ENCODE measurements around the gene REN.

Gene REN

DNA sequence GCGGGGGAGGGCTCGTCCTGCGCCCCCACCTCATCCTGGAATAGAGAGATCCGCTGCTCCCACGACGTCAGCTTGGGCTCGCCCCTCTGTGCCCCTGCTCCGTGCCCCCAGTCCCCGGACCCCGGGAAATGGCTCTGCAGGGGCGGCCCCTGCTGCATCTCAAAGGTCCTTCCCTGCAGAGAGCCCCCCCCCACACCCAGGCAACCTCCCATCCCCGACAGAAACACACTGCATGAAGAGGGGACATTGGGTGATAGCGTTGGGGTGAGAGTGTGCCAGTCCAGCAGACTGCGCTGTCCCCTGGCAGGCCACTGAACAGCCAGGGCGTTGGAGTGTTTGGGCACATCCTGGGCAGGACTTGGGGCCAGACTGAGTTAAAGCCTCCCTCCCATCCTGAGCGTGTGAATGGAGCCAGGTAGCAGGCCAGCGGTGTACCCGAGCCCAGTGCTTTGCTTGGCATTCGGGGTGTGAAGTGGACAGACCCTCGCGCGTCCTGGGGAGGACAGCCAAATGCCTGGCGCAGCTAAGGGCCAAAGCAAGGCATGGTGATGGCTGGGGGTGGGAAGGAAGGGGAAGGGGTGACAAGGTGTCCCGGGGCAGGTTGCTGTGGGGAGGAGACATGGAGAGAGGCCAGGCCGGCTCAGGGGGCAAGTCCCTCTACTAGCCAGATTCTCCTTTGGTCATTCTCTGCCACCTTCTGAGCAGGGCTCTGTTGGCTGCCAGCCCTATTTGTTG is 13.7 kb downstream of the REN start:
- DNase-seq, result no peak

- peak; percentile 49 to 53 for DNase-seq
These were observed 14.4 kb downstream of the REN start, which contains the start of gene ETNK2 for GRCh38 chr1:204151552-204152309. TSS of gene ETNK2 (minus strand) at chr1:204152044. CDS start at chr1:204151852, 192 bp downstream.

DNA sequence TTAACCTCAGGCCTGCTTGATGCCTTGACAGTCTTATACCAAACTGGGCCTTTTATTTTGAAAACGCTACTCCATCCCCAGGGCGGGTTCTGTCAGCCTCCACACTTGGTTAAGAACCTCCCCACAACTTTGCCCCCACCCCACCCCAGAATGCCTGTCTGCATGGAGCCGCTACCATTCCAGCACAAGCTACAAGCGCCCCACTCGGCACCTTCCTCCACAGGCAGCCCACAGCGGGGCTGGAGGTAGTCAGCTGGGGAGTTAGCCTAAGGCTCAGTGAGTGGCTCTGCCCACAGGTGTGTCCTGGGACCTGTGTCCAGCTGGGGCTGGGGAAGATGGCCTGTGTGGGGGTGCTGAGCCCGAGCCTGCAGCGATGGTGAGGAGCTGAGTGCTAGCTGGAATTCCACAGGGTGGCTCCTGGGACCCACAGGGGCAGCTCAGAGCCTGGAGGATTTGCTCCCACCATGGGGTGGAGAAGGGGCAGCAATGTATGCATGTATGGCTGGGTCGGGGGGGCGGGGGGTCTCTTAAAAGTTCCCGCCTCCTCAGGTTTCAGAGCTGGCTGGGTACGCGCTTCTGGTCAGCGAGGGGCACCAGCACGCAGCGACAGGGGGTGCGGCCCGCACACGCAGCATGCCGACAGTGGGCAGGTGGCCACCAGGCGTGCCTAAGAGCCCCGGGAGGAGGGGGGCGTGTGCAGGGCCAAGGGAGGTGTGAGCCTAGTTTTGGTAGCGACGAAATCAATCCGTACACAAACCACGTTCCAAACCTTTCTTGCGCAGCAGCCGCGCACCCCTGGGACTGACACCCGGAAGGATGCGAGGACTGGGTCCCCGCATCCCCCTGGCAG is 15.2 kb downstream of the REN start:
- no peak for DNase-seq

DNA sequence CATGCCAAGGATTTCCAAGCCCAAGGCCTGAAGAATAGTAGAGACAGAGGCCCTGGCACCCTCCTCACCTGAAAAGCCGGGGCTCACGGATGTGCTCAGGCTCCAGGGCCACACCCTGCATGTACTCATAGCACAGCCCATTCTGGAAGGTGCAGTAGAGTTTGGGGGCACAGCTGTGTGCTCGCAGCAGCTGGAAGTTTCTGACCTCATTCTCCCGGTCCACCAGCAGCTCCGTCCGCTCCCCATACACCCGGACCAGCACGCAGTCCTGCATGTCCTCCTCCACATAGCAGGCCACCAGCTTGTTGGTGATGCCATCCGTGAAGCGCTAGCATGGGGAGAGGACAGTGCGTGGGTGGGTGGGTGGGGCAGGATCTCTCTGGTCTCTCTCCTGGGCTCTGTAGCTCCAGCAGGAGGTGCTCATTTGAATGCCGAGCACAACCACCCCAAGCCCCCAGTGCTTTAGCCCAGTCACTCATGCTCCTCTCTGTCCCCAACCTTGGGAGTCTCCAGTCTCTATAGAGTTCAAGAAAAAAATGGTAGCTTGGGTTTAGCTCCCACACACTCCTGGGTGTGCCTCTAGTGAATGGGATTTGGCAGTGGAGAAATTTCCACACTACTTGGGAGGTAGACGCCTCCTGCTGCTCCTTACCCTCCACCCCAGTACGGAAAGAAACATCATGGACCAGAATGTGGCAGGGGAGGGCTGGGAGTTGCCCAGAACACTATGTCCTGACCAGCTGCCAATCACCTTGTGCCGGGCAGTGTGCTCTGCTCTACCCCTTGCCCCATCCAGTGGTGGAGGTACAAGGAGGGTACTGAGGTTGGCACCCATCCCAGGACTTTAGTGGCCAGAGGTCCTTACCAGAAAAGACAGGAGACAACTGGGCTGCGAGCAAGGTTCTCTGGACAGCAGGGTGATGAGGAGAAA is 16.2 kb downstream of the REN start:
- no peak for DNase-seq

GRCh38 chr1:204149107-204149506 is 17.0 kb downstream of the REN start:
- no peak for DNase-seq

- DNase-seq, result no peak
These were observed 18.4 kb downstream of the REN start for GRCh38 chr1:204147406-204148383.

DNA sequence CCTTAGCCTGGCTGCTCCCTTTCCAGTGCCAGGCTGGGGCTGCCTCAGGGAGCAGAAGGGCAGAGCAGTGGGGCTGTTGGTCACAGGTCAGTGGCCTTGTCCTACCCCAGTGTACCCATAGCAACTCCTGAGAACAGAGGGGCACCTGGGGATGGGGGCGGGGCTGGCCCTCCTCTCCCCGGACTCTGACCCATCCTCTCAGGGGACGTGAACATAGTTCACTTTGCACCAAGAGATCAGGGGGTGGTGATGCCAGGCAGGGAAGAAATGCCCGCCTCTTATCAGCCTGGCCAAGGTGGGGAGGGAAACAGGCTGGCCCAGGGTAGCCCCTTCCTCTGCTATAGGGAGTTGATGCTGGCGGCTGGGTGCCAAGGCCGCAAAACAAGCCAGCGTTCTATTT is 19.2 kb downstream of the REN start:
- DNase-seq, result no peak

- DNase-seq, result no peak
These were observed 19.8 kb downstream of the REN start for GRCh38 chr1:204146309-204146708.

DNA sequence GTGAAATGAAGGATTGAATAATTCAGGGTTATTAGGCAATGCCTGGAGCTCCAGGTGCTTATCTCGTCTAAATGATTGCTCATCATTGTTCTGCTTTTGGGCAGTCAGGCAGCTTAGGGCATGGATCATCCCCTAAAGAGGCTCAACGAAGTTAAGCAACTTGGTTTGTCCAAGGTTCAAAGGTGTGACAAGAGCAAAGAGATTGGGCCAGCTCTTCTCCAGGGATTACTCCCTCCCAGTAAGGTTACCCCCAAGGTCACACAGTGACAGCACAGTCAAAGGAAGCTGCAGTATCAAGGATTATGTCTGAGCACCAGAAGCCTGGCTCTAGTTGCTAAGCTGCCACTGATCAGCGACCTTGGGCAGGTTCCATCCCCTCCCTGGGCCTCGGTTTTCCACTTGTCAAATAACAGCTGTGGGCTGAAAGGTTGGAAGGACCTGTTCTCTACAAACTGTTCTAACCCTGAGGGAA is 21.1 kb downstream of the REN start:
- no peak for DNase-seq

DNA sequence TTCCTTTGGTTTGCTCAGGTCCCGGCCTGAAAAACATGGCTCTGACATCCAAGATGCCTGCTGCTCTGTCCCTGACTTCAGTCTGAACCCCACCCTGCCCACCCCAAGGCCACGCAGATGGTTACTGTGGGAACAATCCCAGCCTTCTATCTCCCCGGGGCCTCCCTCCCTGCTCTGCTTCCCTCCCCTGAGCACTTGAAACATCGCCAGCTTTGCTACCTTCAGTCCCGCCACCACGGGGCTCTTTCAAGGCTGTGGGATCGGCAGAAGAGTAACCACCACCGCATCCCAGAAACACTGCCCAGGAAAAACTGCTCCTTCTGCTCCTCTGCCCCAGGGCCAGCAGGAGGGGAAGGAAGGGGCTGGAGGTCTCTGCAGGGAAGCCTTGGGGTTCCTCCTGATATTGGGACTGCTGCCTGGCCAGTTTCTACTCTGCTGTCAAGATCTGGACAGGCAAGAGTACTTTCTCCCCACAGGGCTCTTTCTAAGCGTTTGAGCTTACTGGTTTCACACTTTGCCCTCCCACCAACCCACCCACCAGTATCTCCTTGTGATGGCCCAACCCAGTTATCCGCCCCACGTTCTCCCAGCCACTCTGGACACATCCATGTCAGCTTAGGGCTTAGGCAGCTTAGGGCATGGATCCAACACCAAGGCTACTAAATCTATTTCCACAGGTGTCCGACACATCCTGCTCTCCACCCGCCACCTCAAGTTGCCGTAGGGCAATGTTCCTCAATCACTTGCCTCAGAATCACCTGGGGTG is 22.7 kb downstream of the REN start:
- DNase-seq, result no peak

GRCh38 chr1:204142032-204142974 is 23.8 kb downstream of the REN start:
- no peak for DNase-seq

DNA sequence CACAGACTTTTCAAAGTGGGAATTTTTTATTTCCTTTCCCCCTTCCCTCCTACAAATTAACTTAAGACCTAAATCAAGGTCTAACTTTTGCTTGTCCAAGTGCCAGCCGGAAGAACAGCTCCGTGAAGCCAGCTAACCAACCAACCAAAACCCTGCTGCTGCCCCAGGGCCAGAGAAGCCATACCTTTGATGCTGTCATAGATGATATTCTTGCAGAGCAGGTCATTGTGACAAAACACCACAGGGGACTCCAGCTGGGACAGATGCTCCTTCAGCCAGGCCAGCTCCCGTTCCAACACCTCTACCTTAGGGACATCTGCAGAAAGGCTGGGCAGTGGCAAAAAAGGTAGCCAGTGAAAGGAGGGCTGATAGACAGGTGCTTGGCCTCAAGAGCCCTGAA is 25.0 kb downstream of the REN start:
- DNase-seq, result no peak

DNA sequence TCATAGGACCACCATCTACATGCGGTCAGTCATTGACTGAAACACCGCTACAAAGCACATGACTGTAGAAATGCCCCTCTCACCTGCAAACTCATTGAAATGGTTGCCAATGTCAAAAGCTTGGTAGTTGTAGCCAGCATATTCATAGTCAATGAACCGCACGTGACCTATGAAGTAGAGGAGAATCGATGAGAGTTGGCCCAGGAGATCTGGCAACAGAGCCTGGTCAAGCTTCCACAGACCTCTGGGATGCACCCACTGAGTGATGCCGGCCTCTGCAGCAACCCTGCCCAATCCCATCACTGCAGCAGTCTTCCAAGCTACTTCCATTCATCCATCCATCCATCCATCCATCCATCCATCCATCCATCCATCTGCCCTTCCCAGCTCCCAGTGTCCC is 26.2 kb downstream of the REN start:
- DNase-seq, result no peak

DNA sequence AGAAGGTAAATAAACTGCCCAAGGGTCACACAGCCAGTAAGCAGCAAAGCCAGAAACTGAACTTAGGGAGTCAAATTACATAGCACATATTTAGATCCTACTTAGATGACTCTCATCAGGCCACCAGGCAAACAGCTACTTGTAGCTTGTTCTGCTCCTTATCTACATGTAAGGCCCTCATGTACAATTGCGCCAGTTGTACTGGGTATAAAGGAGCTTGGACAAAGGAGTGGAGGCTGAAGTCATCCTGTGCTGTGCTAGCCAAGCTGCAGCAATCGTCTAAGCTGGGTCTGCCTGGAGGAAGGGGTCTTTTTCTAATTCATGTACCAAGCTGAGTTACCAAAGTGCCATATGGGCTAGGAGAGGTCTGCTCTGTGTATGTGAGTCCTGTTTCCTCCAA is 27.0 kb downstream of the REN start:
- DNase-seq, result no peak

DNA sequence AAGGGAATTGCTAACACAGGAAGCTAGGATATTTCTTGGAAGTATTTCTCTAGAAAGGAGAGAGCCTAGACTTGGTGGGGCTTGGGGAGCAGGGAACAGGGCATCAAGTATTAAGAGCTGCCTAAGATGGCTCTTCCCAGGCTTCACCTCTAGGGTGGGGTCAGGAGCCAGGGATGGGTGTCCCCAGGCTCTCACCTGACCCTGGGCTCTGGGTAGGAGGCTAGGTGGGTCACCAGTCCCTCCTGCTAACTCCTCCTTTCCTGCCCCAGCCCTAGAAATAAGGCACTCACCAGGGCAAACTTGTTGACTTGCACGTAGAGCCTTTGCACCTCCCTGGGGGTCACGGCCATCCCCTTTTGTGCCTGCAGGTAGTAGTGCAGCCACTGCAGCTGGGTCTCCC is 29.3 kb downstream of the REN start:
- DNase-seq, result no peak

DNA sequence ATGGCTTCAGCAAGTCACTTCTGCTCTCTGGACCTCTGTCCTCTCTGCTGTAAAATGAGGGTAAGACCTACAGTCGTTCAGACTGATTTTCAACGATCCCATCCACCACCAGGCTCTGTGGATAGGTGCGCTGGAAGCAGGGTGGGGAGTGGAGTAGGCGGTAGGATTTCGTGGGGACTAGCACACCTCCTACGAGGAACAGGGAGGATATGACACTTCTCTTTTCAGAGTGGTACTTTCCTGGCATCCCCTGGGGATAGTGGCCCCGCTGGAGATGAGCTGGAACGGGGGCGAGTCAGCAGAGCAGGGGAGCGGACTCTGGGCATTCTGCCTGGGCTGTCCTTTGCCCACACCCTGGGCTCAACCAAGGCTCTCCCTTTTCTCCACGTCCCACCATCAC is 32.0 kb downstream of the REN start:
- DNase-seq, result no peak

DNA sequence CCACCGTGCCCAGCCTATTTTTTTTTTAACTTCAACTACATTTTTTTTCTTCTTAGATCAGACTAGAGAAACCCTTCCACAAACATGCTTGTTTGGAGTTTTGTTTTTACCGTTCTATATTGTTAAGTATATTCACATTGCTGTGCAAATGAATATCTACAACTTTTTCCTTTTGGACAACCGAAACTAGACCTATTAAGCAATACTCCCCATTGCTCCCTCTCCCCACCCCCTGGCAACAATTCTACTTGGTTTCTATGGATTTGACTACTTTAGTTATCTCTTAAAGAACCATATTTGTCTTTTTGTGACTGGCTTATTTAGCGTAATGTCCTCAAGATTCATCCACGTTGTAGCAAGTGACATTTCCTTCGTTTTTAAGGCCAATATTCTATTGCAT is 33.4 kb downstream of the REN start:
- no peak for DNase-seq

DNA sequence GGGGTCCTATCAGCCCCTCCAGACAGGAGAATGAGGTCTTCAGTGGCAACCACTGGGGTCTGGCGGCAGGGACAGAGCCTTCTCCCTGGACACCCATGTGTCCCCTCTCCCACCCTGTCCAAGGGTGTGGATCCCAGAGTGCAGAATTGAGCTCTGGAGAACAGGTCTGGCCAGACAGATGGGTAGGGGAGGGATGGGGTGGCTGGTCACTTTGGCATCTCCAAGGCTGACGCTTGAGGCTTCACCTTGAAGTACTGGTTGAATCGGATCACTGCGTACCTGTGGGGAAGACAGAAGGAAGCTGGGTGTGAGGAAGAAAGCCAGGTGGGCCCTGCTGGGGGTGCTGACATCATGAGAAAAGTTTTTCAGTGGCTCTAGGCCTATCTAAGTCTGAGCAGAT is 34.2 kb downstream of the REN start:
- no peak for DNase-seq

Measured in activated CD4-positive, alpha-beta T cell treated with anti-CD3 and anti-CD28 coated beads for 4 hours (primary cell).